ENCODE results near the gene RARG.

GRCh38 chr12:53212931-53213330, 19.1 kb downstream of the RARG start:
- TF ChIP-seq CTCF (conservative IDR thresholded peaks at IDR 0.05; ENCODE audit: low read depth, low read length) (no peak), POLR2A (IDR thresholded peaks at IDR 0.05; ENCODE audit: low read depth, low read length) (0 out of 2 replicates have a peak, but pooled peaks have one; percentile 3), SMC3 (IDR thresholded peaks at IDR 0.05; ENCODE audit: low read depth, low read length) (no peak), USF2 (IDR thresholded peaks at IDR 0.05; ENCODE audit: low read depth, low read length) (no peak), CEBPB (IDR thresholded peaks at IDR 0.05; ENCODE audit: low read depth, low read length) (no peak)
